OCI-LY3 (cell line): Measurements from ENCODE around the gene TRIM63.

ENCODE experiments used
- EZH2phosphoT487 ChIP-seq: fragments of 200-600 bp; shearing (Covaris generic); IDR thresholded peaks from 2 replicates; pipeline ENCODE4 v1.6.1; 2018; ENCODE audit warnings: antibody characterized with exemption, mixed run types, low read depth
- TF ChIP-seq, protein P1 (sequence below): fragments of 200-600, 300-600 bp; sonication (generic); IDR thresholded peaks from 2 replicates; pipeline ENCODE4 v1.5.1; 2014; ENCODE audit warnings: antibody characterized with exemption, low read length, low read depth

GRCh38 chr1:26049531-26050247, 17.7 kb downstream of the TRIM63 start:
- TF ChIP-seq, protein P1, sequence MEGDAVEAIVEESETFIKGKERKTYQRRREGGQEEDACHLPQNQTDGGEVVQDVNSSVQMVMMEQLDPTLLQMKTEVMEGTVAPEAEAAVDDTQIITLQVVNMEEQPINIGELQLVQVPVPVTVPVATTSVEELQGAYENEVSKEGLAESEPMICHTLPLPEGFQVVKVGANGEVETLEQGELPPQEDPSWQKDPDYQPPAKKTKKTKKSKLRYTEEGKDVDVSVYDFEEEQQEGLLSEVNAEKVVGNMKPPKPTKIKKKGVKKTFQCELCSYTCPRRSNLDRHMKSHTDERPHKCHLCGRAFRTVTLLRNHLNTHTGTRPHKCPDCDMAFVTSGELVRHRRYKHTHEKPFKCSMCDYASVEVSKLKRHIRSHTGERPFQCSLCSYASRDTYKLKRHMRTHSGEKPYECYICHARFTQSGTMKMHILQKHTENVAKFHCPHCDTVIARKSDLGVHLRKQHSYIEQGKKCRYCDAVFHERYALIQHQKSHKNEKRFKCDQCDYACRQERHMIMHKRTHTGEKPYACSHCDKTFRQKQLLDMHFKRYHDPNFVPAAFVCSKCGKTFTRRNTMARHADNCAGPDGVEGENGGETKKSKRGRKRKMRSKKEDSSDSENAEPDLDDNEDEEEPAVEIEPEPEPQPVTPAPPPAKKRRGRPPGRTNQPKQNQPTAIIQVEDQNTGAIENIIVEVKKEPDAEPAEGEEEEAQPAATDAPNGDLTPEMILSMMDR, result no peak
- TF ChIP-seq EZH2phosphoT487, result no peak
